Stimulated activated CD8-positive, alpha-beta memory T cell treated with anti-CD3 and anti-CD28 coated beads, Interleukin-4, amount 100 ng/mL, for 4 hours (primary cell): ENCODE data around the gene PRKD1.

Experiments
- DNase-seq, 2 donors: peaks; one replicate each; pipeline ENCODE4 v3.0.0-alpha.2; 2020; ENCODE audit warnings: low read depth in 2 of 2, low spot score in 1 of 2

The PRKD1 gene

GRCh38 chr14:29527286-29527685 lies 400.4 kb downstream of the PRKD1 start:
- DNase-seq = no peak
